Esophagus muscularis mucosa (tissue), 3 donors: ENCODE data around the gene UBE3D.
"Not testable (repeated sequence)": the region's sequence is repeated elsewhere in the genome, so short reads cannot be mapped to it uniquely, and the experiment has no call there.

Source experiments
- POLR2A ChIP-seq: fragments of 450-650 bp; IDR thresholded peaks from one replicate; pipeline ENCODE4 v1.6.1; 2017; ENCODE audit warnings: antibody characterized with exemption, moderate library complexity, mild to moderate bottlenecking, low read depth
- TF ChIP-seq, protein P1 (sequence below), 3 experiments: fragments of 200-600 bp in 2 of 3; fragments of 450-650 bp in 1 of 3; sonication (generic) in 2 of 3; IDR thresholded peaks; one replicate each; pipeline ENCODE4 v1.5.1; 2017 to 2019; ENCODE audit warnings: antibody characterized with exemption in 3 of 3, mild to moderate bottlenecking in 2 of 3, moderate library complexity in 1 of 3

DNA sequence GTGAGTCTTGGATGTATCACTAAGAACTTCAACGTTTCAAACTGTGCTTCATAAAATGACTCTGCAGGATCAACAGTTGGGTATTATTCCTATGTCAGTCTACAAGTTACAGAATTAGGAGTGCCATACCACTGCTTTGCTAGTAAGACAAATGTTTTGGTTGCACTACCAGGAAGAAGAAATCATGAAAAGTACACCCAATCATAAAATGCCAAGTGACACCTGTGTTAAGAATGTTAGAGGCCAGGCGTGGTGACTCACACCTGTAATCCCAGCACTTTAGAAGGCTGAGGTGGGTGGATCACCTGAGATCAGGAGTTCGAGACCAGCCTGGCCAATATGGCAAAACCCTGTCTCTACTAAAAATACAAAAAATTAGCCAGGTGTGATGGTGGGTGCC, 174.1 kb downstream of the UBE3D start:
- not testable (repeated sequence) for TF ChIP-seq POLR2A
- TF ChIP-seq, protein P1, sequence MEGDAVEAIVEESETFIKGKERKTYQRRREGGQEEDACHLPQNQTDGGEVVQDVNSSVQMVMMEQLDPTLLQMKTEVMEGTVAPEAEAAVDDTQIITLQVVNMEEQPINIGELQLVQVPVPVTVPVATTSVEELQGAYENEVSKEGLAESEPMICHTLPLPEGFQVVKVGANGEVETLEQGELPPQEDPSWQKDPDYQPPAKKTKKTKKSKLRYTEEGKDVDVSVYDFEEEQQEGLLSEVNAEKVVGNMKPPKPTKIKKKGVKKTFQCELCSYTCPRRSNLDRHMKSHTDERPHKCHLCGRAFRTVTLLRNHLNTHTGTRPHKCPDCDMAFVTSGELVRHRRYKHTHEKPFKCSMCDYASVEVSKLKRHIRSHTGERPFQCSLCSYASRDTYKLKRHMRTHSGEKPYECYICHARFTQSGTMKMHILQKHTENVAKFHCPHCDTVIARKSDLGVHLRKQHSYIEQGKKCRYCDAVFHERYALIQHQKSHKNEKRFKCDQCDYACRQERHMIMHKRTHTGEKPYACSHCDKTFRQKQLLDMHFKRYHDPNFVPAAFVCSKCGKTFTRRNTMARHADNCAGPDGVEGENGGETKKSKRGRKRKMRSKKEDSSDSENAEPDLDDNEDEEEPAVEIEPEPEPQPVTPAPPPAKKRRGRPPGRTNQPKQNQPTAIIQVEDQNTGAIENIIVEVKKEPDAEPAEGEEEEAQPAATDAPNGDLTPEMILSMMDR (IDR thresholded peaks at IDR 0.05): not testable (repeated sequence)
